NT2/D1 (cell line): Measurements from ENCODE around the gene PGS1.

Source experiments
- DNase-seq: peaks from one replicate; pipeline ENCODE4 v3.0.0-alpha.2; 2011; ENCODE audit warnings: low read depth, low spot score
- H3K27me3 ChIP-seq: 2 replicates; pipeline ENCODE4 v1.6.0; 2011; ENCODE audit warnings: mild to moderate bottlenecking; ENCODE audit not compliant: insufficient read length, insufficient read depth
- H3K36me3 ChIP-seq: 2 replicates; pipeline ENCODE4 v1.6.1; 2011; ENCODE audit warnings: mild to moderate bottlenecking, low read length, mixed read lengths; ENCODE audit not compliant: insufficient read depth, insufficient read length
- H3K4me1 ChIP-seq: 2 replicates; pipeline ENCODE4 v1.5.1; 2011; ENCODE audit not compliant: insufficient read depth, insufficient read length
- H3K4me3 ChIP-seq: 2 replicates; pipeline ENCODE4 v1.5.1; 2011; ENCODE audit warnings: low read depth; ENCODE audit not compliant: insufficient read length
- H3K9ac ChIP-seq: 2 replicates; pipeline ENCODE4 v1.6.0; 2011; ENCODE audit warnings: low read depth; ENCODE audit not compliant: insufficient read length
- H3K9me3 ChIP-seq: 2 replicates; pipeline ENCODE4 v1.5.1; 2011; ENCODE audit warnings: mild to moderate bottlenecking, low read length; ENCODE audit not compliant: insufficient read depth
- SUZ12 ChIP-seq: IDR thresholded peaks from 2 replicates; pipeline ENCODE4 v1.6.1; 2011; ENCODE audit not compliant: insufficient read length, insufficient read depth; ENCODE audit errors: extremely low read depth
- YY1 ChIP-seq: IDR thresholded peaks from 2 replicates; pipeline ENCODE4 v1.6.1; 2011; ENCODE audit not compliant: insufficient read length, insufficient read depth
- ZNF274 ChIP-seq: IDR thresholded peaks from 2 replicates; pipeline ENCODE4 v1.6.1; 2011; ENCODE audit warnings: mild to moderate bottlenecking, low read depth, low read length

The PGS1 gene

GRCh38 chr17:78395155-78395554, 16.7 kb downstream of the PGS1 start:
- no peaks in the 10 kb centered on the region for H3K4me1 ChIP-seq
- H3K27me3 ChIP-seq: no peaks in the 10 kb centered on the region
- H3K9ac ChIP-seq: no peak overlapping the region
- TF ChIP-seq SUZ12 (no peak), ZNF274 (no peak), YY1 (no peak)
- peaks cover 74% of the 10 kb centered on the region for H3K36me3 ChIP-seq
- no peak overlapping the region for H3K4me3 ChIP-seq
- DNase-seq: no peak
- H3K9me3 ChIP-seq: no peaks in the 10 kb centered on the region

GRCh38 chr17:78396441-78397337, 18.2 kb downstream of the PGS1 start:
- H3K9ac ChIP-seq: no peak overlapping the region
- no peaks in the 10 kb centered on the region for H3K9me3 ChIP-seq
- TF ChIP-seq SUZ12 (no peak), ZNF274 (no peak), YY1 (no peak)
- no peak overlapping the region for H3K4me3 ChIP-seq
- H3K27me3 ChIP-seq: no peaks in the 10 kb centered on the region
- H3K36me3 ChIP-seq: peaks cover 89% of the 10 kb centered on the region
- peaks cover 9% of the 10 kb centered on the region for H3K4me1 ChIP-seq
- no peak for DNase-seq

- DNase-seq: no peak
- H3K9ac ChIP-seq: no peak overlapping the region
- peaks cover 9% of the 10 kb centered on the region for H3K4me1 ChIP-seq
- H3K4me3 ChIP-seq: no peak overlapping the region
- H3K36me3 ChIP-seq: peaks cover 94% of the 10 kb centered on the region
- H3K9me3 ChIP-seq: no peaks in the 10 kb centered on the region
- H3K27me3 ChIP-seq: no peaks in the 10 kb centered on the region
- TF ChIP-seq YY1: no peak
- TF ChIP-seq SUZ12: no peak
- TF ChIP-seq ZNF274: no peak
Observed at GRCh38 chr17:78397681-78398101, 19.2 kb downstream of the PGS1 start.

- Histone ChIP-seq H3K4me1 (peaks cover 9% of the 10 kb centered on the region), H3K9me3 (no peaks in the 10 kb centered on the region), H3K27me3 (no peaks in the 10 kb centered on the region), H3K9ac (no peak overlapping the region), H3K4me3 (no peak overlapping the region), H3K36me3 (peaks cover 95% of the 10 kb centered on the region)
- TF ChIP-seq SUZ12 (no peak), YY1 (no peak), ZNF274 (no peak)
- no peak for DNase-seq
Observed at GRCh38 chr17:78398390-78398789, 19.9 kb downstream of the PGS1 start.

GRCh38 chr17:78399028-78399692, 20.7 kb downstream of the PGS1 start:
- H3K36me3 ChIP-seq: peaks cover 97% of the 10 kb centered on the region

GRCh38 chr17:78399693-78400144, 21.3 kb downstream of the PGS1 start:
- Histone ChIP-seq H3K9ac (no peak overlapping the region), H3K4me3 (no peak overlapping the region), H3K4me1 (peaks cover 9% of the 10 kb centered on the region)

More at GRCh38 chr17:78399028-78399692, 20.7 kb downstream of the PGS1 start:
- Histone ChIP-seq H3K4me3 (no peak overlapping the region), H3K9me3 (no peaks in the 10 kb centered on the region), H3K9ac (no peak overlapping the region), H3K27me3 (no peaks in the 10 kb centered on the region), H3K4me1 (peaks cover 9% of the 10 kb centered on the region)
- TF ChIP-seq ZNF274 (no peak), SUZ12 (no peak), YY1 (no peak)
- DNase-seq: no peak

More at GRCh38 chr17:78399693-78400144, 21.3 kb downstream of the PGS1 start:
- no peak for DNase-seq
- Histone ChIP-seq H3K9me3 (no peaks in the 10 kb centered on the region), H3K27me3 (no peaks in the 10 kb centered on the region), H3K36me3 (peaks cover 99% of the 10 kb centered on the region)
- no peak for TF ChIP-seq SUZ12
- no peak for TF ChIP-seq YY1
- TF ChIP-seq ZNF274: no peak
